GM12878 (cell line): ENCODE measurements around the gene FOXO1.

Source experiments
- CBFB ChIP-seq: IDR thresholded peaks from 2 replicates; pipeline ENCODE4 v1.6.1; 2016; ENCODE audit warnings: antibody characterized with exemption, low read depth
- CREM ChIP-seq: IDR thresholded peaks from 2 replicates; pipeline ENCODE4 v1.6.1; 2014; ENCODE audit warnings: antibody characterized with exemption, low read depth
- JUNB ChIP-seq: IDR thresholded peaks from 2 replicates; pipeline ENCODE4 v1.6.1; 2016; ENCODE audit warnings: antibody characterized with exemption, mild to moderate bottlenecking
- POLR2A ChIP-seq: IDR thresholded peaks from 2 replicates; pipeline ENCODE4 v1.6.1; 2011; ENCODE audit warnings: low read depth, mild to moderate bottlenecking, low read length
- POLR2AphosphoS5 ChIP-seq: IDR thresholded peaks from 2 replicates; pipeline ENCODE4 v1.6.1; 2011; ENCODE audit warnings: mild to moderate bottlenecking, low read length, inconsistent platforms
- SMC3 ChIP-seq: IDR thresholded peaks from 2 replicates; pipeline ENCODE4 v1.6.1; 2011; ENCODE audit warnings: low read length, improper control_type of control experiment, borderline replicate concordance
- SP1 ChIP-seq: IDR thresholded peaks from one replicate; pipeline ENCODE4 v1.6.1; 2011; ENCODE audit warnings: low read depth, low read length
- SREBF2 ChIP-seq: IDR thresholded peaks from 2 replicates; pipeline ENCODE4 v1.6.1; 2012; ENCODE audit warnings: mild to moderate bottlenecking, low read length
- TF ChIP-seq, protein P1 (sequence below), 3 experiments: IDR thresholded peaks in 2 of 3; conservative IDR thresholded peaks in 1 of 3; 2 replicates each; pipeline ENCODE4 v1.5.1; 2011; ENCODE audit warnings: low read depth in 3 of 3, low read length in 3 of 3, mild to moderate bottlenecking in 3 of 3, control low read depth in 2 of 3, moderate library complexity in 2 of 3, inconsistent platforms in 1 of 3, mixed read lengths in 1 of 3; ENCODE audit not compliant: control insufficient read depth in 2 of 3, insufficient read depth in 1 of 3; ENCODE audit errors: extremely low read depth in 1 of 3
- TF ChIP-seq, protein P2 (sequence below): IDR thresholded peaks from 2 replicates; pipeline ENCODE4 v1.6.1; 2011; ENCODE audit warnings: low read depth, mild to moderate bottlenecking, low read length, moderate library complexity, borderline replicate concordance; ENCODE audit errors: extremely low read depth
- TF ChIP-seq, protein P3 (sequence below): fragments of 450-650 bp; IDR thresholded peaks from 2 replicates; pipeline ENCODE4 v1.6.1; 2017; ENCODE audit warnings: mild to moderate bottlenecking, moderate library complexity

DNA sequence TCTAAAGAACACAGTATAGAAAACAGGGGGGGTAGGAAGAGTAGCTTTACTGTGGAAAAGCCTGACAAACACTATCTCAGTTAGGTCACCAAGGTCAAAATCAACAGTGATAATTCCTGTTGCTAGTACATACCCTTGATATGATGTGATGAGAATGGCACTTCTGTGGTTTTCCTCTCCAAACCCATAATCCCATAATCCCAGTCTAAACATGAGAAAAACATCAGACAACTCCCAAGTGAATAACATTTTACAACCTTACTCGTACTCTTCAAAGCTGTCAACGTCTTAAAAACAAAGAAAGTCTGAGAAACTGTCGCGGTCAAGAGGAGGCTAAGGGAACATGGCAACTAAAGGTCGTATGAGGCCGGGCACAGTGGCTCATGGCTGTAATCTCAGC, 137.6 kb downstream of the FOXO1 start:
- TF ChIP-seq JUNB: no peak
- TF ChIP-seq, protein P1, sequence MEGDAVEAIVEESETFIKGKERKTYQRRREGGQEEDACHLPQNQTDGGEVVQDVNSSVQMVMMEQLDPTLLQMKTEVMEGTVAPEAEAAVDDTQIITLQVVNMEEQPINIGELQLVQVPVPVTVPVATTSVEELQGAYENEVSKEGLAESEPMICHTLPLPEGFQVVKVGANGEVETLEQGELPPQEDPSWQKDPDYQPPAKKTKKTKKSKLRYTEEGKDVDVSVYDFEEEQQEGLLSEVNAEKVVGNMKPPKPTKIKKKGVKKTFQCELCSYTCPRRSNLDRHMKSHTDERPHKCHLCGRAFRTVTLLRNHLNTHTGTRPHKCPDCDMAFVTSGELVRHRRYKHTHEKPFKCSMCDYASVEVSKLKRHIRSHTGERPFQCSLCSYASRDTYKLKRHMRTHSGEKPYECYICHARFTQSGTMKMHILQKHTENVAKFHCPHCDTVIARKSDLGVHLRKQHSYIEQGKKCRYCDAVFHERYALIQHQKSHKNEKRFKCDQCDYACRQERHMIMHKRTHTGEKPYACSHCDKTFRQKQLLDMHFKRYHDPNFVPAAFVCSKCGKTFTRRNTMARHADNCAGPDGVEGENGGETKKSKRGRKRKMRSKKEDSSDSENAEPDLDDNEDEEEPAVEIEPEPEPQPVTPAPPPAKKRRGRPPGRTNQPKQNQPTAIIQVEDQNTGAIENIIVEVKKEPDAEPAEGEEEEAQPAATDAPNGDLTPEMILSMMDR (IDR thresholded peaks at IDR 0.05 in 2 of 3, conservative IDR thresholded peaks at IDR 0.05 in 1 of 3; ENCODE audit: control insufficient read depth in 2 of 3, extremely low read depth in 1 of 3, insufficient read depth in 1 of 3, low read depth in 3 of 3, low read length in 3 of 3): no peak
- TF ChIP-seq SMC3: no peak
- no peak for TF ChIP-seq SP1
- TF ChIP-seq, protein P2, sequence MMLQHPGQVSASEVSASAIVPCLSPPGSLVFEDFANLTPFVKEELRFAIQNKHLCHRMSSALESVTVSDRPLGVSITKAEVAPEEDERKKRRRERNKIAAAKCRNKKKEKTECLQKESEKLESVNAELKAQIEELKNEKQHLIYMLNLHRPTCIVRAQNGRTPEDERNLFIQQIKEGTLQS: no peak
- TF ChIP-seq, protein P3, sequence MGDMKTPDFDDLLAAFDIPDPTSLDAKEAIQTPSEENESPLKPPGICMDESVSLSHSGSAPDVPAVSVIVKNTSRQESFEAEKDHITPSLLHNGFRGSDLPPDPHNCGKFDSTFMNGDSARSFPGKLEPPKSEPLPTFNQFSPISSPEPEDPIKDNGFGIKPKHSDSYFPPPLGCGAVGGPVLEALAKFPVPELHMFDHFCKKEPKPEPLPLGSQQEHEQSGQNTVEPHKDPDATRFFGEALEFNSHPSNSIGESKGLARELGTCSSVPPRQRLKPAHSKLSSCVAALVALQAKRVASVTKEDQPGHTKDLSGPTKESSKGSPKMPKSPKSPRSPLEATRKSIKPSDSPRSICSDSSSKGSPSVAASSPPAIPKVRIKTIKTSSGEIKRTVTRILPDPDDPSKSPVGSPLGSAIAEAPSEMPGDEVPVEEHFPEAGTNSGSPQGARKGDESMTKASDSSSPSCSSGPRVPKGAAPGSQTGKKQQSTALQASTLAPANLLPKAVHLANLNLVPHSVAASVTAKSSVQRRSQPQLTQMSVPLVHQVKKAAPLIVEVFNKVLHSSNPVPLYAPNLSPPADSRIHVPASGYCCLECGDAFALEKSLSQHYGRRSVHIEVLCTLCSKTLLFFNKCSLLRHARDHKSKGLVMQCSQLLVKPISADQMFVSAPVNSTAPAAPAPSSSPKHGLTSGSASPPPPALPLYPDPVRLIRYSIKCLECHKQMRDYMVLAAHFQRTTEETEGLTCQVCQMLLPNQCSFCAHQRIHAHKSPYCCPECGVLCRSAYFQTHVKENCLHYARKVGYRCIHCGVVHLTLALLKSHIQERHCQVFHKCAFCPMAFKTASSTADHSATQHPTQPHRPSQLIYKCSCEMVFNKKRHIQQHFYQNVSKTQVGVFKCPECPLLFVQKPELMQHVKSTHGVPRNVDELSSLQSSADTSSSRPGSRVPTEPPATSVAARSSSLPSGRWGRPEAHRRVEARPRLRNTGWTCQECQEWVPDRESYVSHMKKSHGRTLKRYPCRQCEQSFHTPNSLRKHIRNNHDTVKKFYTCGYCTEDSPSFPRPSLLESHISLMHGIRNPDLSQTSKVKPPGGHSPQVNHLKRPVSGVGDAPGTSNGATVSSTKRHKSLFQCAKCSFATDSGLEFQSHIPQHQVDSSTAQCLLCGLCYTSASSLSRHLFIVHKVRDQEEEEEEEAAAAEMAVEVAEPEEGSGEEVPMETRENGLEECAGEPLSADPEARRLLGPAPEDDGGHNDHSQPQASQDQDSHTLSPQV: no peak
- no peak for TF ChIP-seq SREBF2
- no peak for TF ChIP-seq POLR2AphosphoS5
- TF ChIP-seq POLR2A: no peak
- no peak for TF ChIP-seq CBFB
- no peak for TF ChIP-seq CREM
